Vagina (tissue), 2 donors: Measurements from ENCODE around the gene MEF2A.

Source experiments
- POLR2A ChIP-seq, 2 donors: fragments of 450-650 bp; IDR thresholded peaks; one replicate each; pipeline ENCODE4 v1.6.1; 2017; ENCODE audit warnings: antibody characterized with exemption in 2 of 2, mild to moderate bottlenecking in 2 of 2, moderate library complexity in 2 of 2
- POLR2AphosphoS5 ChIP-seq, 2 donors: sonication (generic); formaldehyde crosslinking; IDR thresholded peaks; one replicate each; pipeline ENCODE4 v1.9.0; 2017; ENCODE audit warnings: antibody characterized with exemption in 2 of 2, mild to moderate bottlenecking in 2 of 2, low read depth in 1 of 2; ENCODE audit not compliant: insufficient read depth in 1 of 2
- TF ChIP-seq, protein P1 (sequence below), 3 experiments: fragments of 450-650 bp in 2 of 3; fragments of 200-600 bp in 1 of 3; sonication (generic) in 1 of 3; IDR thresholded peaks; one replicate each; pipeline ENCODE4 v1.5.1; 2017 to 2019; ENCODE audit warnings: antibody characterized with exemption in 3 of 3, mild to moderate bottlenecking in 2 of 3, moderate library complexity in 2 of 3

DNA sequence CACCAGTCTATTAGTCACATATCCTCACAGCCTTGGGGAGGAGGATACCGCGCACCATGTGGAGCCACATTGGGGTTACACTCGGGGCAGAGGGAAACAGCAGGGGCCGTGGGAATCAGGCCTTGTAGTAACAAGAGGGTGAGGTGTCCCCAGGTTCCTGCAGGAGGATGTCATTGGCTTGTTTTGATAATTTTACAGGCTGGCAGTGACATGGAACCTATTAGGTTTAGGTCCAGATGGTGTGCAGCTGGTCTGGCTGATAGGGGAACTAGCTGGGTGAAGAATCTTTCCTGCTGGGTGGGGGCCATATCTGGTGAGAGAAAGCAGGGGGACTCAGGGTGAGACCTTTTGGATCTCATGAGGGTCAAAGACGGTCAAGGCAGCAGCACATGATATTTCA is 9.8 kb upstream of the MEF2A start:
- TF ChIP-seq, protein P1, sequence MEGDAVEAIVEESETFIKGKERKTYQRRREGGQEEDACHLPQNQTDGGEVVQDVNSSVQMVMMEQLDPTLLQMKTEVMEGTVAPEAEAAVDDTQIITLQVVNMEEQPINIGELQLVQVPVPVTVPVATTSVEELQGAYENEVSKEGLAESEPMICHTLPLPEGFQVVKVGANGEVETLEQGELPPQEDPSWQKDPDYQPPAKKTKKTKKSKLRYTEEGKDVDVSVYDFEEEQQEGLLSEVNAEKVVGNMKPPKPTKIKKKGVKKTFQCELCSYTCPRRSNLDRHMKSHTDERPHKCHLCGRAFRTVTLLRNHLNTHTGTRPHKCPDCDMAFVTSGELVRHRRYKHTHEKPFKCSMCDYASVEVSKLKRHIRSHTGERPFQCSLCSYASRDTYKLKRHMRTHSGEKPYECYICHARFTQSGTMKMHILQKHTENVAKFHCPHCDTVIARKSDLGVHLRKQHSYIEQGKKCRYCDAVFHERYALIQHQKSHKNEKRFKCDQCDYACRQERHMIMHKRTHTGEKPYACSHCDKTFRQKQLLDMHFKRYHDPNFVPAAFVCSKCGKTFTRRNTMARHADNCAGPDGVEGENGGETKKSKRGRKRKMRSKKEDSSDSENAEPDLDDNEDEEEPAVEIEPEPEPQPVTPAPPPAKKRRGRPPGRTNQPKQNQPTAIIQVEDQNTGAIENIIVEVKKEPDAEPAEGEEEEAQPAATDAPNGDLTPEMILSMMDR (IDR thresholded peaks at IDR 0.05) = no peak
- TF ChIP-seq POLR2A (IDR thresholded peaks at IDR 0.05) (no peak), POLR2AphosphoS5 (IDR thresholded peaks at IDR 0.05; ENCODE audit: insufficient read depth in 1 of 2, low read depth in 1 of 2) (no peak)
